Muscle of back (tissue), 11 donors: ENCODE results near the gene S100A1. TPM values are rescaled to one million over a fixed set of nuclear protein-coding genes. Genes with fewer than 3 reads are reported as not detected.
A peak's percentile ranks its signal among the peaks of the same experiment; 100 is the strongest.

Source experiments
- DNase-seq, 3 donors: peaks; one replicate each; pipeline versions ENCODE4 v3.0.0 to v3.0.0-alpha.2; 2013
- polyA plus RNA-seq, 10 donors: library from polyadenylated mRNA; unstranded; fragments of 120-200 nt; gene quantifications; one replicate each; pipeline ENCODE4 v1.2.1, GENCODE V29; 2013; ENCODE audit not compliant: insufficient read length in 10 of 10

The S100A1 gene
- polyA plus RNA-seq, 10 donors: 2.6 to 16.6 (median 10.0) TPM

- no peak for DNase-seq
Measured at GRCh38 chr1:153609585-153609907, 18.7 kb upstream of the S100A1 start.

- DNase-seq: no peak
Measured at GRCh38 chr1:153610334-153610733, 17.9 kb upstream of the S100A1 start.

GRCh38 chr1:153610811-153611301, 17.4 kb upstream of the S100A1 start:
- no peak for DNase-seq

- DNase-seq: no peak
Measured at GRCh38 chr1:153611356-153611755, 16.9 kb upstream of the S100A1 start.

GRCh38 chr1:153612111-153612754, 16.0 kb upstream of the S100A1 start:
- peak in 1 of 3 donors; percentile 78 for DNase-seq

- peak in 1 of 3 donors; percentile 86 for DNase-seq
Measured at GRCh38 chr1:153612755-153613331, 15.4 kb upstream of the S100A1 start, which contains the start of gene S100A16. S100A16 (minus strand) TSS chr1:153613137; CDS start chr1:153608151, 4,986 bp downstream.

GRCh38 chr1:153613406-153613805, 14.8 kb upstream of the S100A1 start:
- DNase-seq: no peak

GRCh38 chr1:153614189-153614900, 13.9 kb upstream of the S100A1 start:
- DNase-seq: no peak

GRCh38 chr1:153614906-153615305, 13.3 kb upstream of the S100A1 start:
- no peak for DNase-seq

GRCh38 chr1:153615406-153615805, 12.8 kb upstream of the S100A1 start:
- no peak for DNase-seq

- no peak for DNase-seq
Measured at GRCh38 chr1:153616144-153616916, 11.9 kb upstream of the S100A1 start, which contains the start of gene S100A14. S100A14 (minus strand) TSS chr1:153616325; CDS start chr1:153615858, 467 bp downstream.

GRCh38 chr1:153616917-153617311, 11.3 kb upstream of the S100A1 start:
- no peak for DNase-seq

GRCh38 chr1:153617663-153618062, 10.6 kb upstream of the S100A1 start:
- peak in 1 of 3 donors; percentile 64 for DNase-seq

GRCh38 chr1:153619171-153619570, 9.1 kb upstream of the S100A1 start:
- DNase-seq: no peak

GRCh38 chr1:153623101-153623500, 5.1 kb upstream of the S100A1 start:
- no peak for DNase-seq

GRCh38 chr1:153624965-153625611, 3.1 kb upstream of the S100A1 start:
- no peak for DNase-seq

- DNase-seq: no peak
Measured at GRCh38 chr1:153626477-153626903, 1.7 kb upstream of the S100A1 start.

GRCh38 chr1:153626904-153627714, 1.1 kb upstream of the S100A1 start, which contains the start of gene S100A13:
S100A13 (minus strand) TSS chr1:153627505; CDS start chr1:153626472, 1,033 bp downstream.
- DNase-seq: peak; percentile 84 to 94 (median 91)

GRCh38 chr1:153628638-153629342, 556 bp downstream of the S100A1 start:
- no peak for DNase-seq

- DNase-seq: no peak
Measured at GRCh38 chr1:153629343-153629665, 1.1 kb downstream of the S100A1 start.
